Measurements from ENCODE around the gene STX18. TPM values are rescaled to one million over a fixed set of nuclear protein-coding genes. Genes with fewer than 3 reads are reported as not detected.

Gene STX18
- 28.7 and 29.7 TPM in 2 replicates for total RNA-seq

DNA sequence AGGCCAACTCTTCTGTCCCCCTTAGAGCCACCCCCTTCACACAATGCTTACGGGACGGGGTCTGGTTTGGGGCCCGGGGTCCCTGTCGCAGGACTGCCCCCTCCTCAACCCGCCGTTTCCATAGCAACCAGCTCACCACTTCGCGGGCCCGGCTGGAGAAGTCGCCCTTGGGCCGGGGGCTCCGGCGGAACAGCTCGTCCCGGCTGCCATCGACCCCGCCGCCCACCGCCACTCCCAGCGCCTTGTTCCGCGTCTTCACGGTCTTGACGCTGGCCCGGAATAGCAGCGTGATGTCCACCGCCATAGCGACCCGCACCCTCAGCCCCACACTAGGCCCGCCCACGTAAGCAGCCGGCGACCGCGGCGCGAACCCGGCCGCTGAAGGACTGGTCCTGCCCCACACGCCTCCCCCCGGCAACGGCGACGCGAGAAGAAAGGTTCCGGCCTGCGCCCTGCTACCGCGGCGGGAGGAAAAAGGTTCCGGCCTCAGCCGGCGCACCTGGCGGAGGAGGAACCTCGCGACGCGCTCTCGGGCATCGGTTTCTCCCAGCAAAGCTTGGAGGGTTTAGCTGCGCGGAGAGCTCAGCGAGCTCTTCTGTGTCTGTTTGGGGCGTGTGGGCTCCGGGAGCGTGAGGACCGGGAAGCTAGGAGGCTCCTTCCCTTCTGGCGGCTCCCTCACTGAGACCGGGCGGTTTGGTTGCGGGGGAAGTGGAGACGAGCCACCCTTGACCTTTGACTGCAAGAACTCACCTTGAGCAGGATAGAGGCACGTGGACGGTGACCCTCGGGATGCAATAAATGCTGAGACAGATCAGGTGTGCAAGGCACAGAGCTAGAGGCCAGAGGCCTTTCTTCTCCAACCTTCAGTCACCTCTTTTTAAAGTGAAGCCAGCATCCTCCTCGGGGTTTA is at the start of gene STX18:
STX18 (minus strand) TSS at position 388 of the 910 bp plus-strand sequence; CDS start at position 304, 84 bp downstream.

DNA sequence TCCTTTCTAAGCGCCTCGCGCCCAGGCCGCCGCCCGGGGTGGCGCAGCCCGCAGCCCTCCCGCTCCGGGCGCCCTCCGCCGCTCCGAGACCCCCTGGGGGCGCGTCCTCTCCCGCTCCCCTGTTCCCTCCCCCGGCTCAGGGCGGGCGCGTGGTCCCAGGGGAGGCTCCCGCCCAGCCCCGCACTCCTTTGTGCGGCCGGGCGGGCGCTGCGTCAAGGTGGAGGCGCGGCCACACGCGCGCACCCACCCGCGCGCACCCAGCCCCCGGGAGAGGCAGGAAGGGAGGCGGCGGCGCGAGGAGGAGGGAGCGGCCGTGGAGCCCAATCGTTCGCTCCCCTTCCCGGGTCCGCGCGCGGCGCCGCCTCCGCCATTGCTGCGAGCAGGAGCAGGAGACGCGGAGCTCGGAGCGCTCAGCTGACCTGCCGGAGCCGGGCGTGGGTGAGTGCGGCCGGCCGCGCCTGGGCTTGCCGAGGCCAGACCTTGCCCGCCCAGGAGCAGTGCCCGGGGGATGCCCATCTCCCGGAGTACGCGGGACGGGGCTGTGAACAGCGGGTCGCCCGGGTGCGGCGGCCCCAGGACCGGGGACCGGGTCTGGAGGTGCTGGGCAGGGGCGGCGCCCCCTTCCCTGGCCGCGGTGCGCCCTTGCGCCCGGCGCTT is 155.0 kb downstream of the STX18 start, which contains the start of gene NSG1:
NSG1 (plus strand) TSS at position 367 of the 657 bp plus-strand sequence. CDS start 528 bp downstream, outside the sequence.

Other genes with a start within 250 kb of the STX18 start
- gene NSG1, start 154.9 kb downstream of the STX18 start, total RNA-seq, result 0.35 and 0.58 TPM in 2 replicates